ENCODE measurements around the gene ZPR1.

The ZPR1 gene

DNA sequence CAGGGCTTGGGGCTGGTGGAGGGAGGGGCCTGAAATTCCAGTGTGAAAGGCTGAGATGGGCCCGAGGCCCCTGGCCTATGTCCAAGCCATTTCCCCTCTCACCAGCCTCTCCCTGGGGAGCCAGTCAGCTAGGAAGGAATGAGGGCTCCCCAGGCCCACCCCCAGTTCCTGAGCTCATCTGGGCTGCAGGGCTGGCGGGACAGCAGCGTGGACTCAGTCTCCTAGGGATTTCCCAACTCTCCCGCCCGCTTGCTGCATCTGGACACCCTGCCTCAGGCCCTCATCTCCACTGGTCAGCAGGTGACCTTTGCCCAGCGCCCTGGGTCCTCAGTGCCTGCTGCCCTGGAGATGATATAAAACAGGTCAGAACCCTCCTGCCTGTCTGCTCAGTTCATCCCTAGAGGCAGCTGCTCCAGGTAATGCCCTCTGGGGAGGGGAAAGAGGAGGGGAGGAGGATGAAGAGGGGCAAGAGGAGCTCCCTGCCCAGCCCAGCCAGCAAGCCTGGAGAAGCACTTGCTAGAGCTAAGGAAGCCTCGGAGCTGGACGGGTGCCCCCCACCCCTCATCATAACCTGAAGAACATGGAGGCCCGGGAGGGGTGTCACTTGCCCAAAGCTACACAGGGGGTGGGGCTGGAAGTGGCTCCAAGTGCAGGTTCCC is 41.8 kb upstream of the ZPR1 start, which contains the start of gene APOC3:
TSS of gene APOC3 (plus strand) at position 383 of the 659 bp plus-strand sequence. CDS start 676 bp downstream, outside the sequence.
- Histone ChIP-seq H4K20me1 (ENCODE audit: low read depth, low read length) (no peaks in the 10 kb centered on the region), H3K9me2 (replicated peaks; ENCODE audit: insufficient read depth, low read length) (no peaks in the 10 kb centered on the region), H3K27ac (ENCODE audit: low read depth, low read length) (no peak within 1 kb of the TSS), H3K9me3 (ENCODE audit: insufficient read depth, low read length) (no peaks in the 10 kb centered on the region), H3K9ac (ENCODE audit: low read length) (no peak within 1 kb of the TSS), H2AFZ (ENCODE audit: low read depth, low read length, severe bottlenecking) (no peak within 1 kb of the TSS), H3K4me2 (ENCODE audit: low read depth, low read length, poor library complexity, severe bottlenecking) (no peak within 1 kb of the TSS), H3K79me2 (ENCODE audit: insufficient read depth, low read length) (no peaks in the 10 kb centered on the region), H3F3A (ENCODE audit: insufficient read depth) (no peaks in the 10 kb centered on the region), H3K27me3 (ENCODE audit: low read length) (no peaks in the 10 kb centered on the region), H3K4me3 (ENCODE audit: insufficient read depth, low read length, poor library complexity, severe bottlenecking) (no peak within 1 kb of the TSS), H3K36me3 (ENCODE audit: low read length) (no peaks in the 10 kb centered on the region)
- TF ChIP-seq EZH2phosphoT487 (conservative IDR thresholded peaks at IDR 0.05; ENCODE audit: low read length) = no peak
- TF ChIP-seq, protein P1, sequence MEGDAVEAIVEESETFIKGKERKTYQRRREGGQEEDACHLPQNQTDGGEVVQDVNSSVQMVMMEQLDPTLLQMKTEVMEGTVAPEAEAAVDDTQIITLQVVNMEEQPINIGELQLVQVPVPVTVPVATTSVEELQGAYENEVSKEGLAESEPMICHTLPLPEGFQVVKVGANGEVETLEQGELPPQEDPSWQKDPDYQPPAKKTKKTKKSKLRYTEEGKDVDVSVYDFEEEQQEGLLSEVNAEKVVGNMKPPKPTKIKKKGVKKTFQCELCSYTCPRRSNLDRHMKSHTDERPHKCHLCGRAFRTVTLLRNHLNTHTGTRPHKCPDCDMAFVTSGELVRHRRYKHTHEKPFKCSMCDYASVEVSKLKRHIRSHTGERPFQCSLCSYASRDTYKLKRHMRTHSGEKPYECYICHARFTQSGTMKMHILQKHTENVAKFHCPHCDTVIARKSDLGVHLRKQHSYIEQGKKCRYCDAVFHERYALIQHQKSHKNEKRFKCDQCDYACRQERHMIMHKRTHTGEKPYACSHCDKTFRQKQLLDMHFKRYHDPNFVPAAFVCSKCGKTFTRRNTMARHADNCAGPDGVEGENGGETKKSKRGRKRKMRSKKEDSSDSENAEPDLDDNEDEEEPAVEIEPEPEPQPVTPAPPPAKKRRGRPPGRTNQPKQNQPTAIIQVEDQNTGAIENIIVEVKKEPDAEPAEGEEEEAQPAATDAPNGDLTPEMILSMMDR (IDR thresholded peaks at IDR 0.05; ENCODE audit: insufficient read depth, low read length, poor library complexity, severe bottlenecking) = no peak

DNA sequence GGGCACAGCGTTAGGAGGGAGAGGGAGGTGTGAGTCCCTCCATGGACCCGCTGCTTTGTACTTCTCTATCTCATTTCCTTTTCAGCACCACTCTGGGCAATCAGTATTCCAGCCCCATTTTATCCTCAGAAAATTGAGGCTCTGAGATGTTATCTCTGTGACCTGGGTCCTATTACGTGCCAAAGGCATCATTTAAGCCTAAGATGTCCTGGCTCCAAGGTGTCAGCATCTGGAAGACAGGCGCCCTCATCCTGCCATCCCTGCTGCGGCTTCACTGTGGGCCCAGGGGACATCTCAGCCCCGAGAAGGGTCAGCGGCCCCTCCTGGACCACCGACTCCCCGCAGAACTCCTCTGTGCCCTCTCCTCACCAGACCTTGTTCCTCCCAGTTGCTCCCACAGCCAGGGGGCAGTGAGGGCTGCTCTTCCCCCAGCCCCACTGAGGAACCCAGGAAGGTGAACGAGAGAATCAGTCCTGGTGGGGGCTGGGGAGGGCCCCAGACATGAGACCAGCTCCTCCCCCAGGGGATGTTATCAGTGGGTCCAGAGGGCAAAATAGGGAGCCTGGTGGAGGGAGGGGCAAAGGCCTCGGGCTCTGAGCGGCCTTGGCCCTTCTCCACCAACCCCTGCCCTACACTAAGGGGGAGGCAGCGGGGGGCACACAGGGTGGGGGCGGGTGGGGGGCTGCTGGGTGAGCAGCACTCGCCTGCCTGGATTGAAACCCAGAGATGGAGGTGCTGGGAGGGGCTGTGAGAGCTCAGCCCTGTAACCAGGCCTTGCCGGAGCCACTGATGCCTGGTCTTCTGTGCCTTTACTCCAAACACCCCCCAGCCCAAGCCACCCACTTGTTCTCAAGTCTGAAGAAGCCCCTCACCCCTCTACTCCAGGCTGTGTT is 41.1 kb upstream of the ZPR1 start:
- Histone ChIP-seq H3F3A (ENCODE audit: insufficient read depth) (no peaks in the 10 kb centered on the region), H3K27me3 (ENCODE audit: low read length) (no peaks in the 10 kb centered on the region), H3K4me3 (ENCODE audit: insufficient read depth, low read length, poor library complexity, severe bottlenecking) (no peak overlapping the region), H2AFZ (ENCODE audit: low read depth, low read length, severe bottlenecking) (no peak overlapping the region), H3K9ac (ENCODE audit: low read length) (no peak overlapping the region), H3K79me2 (ENCODE audit: insufficient read depth, low read length) (no peaks in the 10 kb centered on the region), H3K36me3 (ENCODE audit: low read length) (no peaks in the 10 kb centered on the region), H4K20me1 (ENCODE audit: low read depth, low read length) (no peaks in the 10 kb centered on the region), H3K9me3 (ENCODE audit: insufficient read depth, low read length) (no peaks in the 10 kb centered on the region), H3K9me2 (replicated peaks; ENCODE audit: insufficient read depth, low read length) (no peaks in the 10 kb centered on the region), H3K4me2 (ENCODE audit: low read depth, low read length, poor library complexity, severe bottlenecking) (no peak overlapping the region), H3K27ac (ENCODE audit: low read depth, low read length) (no peak overlapping the region)
- TF ChIP-seq, protein P1 (IDR thresholded peaks at IDR 0.05; ENCODE audit: insufficient read depth, low read length, poor library complexity, severe bottlenecking) = no peak
- TF ChIP-seq EZH2phosphoT487 (conservative IDR thresholded peaks at IDR 0.05; ENCODE audit: low read length) = no peak

DNA sequence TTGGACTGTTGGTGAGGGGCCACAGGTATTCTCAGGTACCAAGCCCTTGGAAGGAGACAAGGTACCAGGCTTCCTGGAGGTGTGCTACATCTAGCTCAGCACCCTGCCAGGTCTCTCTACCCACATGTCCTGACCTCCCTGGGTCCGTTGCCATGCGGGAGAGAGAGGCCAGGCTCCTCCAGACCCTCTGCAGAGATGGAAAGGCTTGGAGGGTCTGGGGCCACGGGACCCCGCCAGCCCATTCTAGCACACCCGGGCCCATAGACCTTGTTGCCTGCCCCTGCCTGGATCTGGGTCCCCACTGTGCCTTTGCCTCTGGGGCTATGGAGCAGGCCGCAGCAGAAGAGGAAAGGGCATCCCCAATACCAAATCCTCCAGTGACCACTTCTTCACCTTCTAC is 39.6 kb upstream of the ZPR1 start:
- H3K27me3 ChIP-seq (ENCODE audit: low read length) = no peaks in the 10 kb centered on the region
- no peak overlapping the region for H2AFZ ChIP-seq (ENCODE audit: low read depth, low read length, severe bottlenecking)
- no peak overlapping the region for H3K27ac ChIP-seq (ENCODE audit: low read depth, low read length)
- no peak overlapping the region for H3K4me3 ChIP-seq (ENCODE audit: insufficient read depth, low read length, poor library complexity, severe bottlenecking)
- no peaks in the 10 kb centered on the region for H3K9me3 ChIP-seq (ENCODE audit: insufficient read depth, low read length)
- no peaks in the 10 kb centered on the region for H3K36me3 ChIP-seq (ENCODE audit: low read length)
- no peak for TF ChIP-seq EZH2phosphoT487 (conservative IDR thresholded peaks at IDR 0.05; ENCODE audit: low read length)
- TF ChIP-seq, protein P1 (IDR thresholded peaks at IDR 0.05; ENCODE audit: insufficient read depth, low read length, poor library complexity, severe bottlenecking) = no peak
- no peaks in the 10 kb centered on the region for H3K9me2 ChIP-seq (replicated peaks; ENCODE audit: insufficient read depth, low read length)
- no peak overlapping the region for H3K4me2 ChIP-seq (ENCODE audit: low read depth, low read length, poor library complexity, severe bottlenecking)
- H4K20me1 ChIP-seq (ENCODE audit: low read depth, low read length) = no peaks in the 10 kb centered on the region
- H3K9ac ChIP-seq (ENCODE audit: low read length) = no peak overlapping the region
- no peaks in the 10 kb centered on the region for H3F3A ChIP-seq (ENCODE audit: insufficient read depth)
- H3K79me2 ChIP-seq (ENCODE audit: insufficient read depth, low read length) = no peaks in the 10 kb centered on the region

Data from SU-DHL-6 (cell line).